PC-3 (cell line): ENCODE results near the gene CD6.

ENCODE experiments used
- CTCF ChIP-seq: fragments of 300-600 bp; sonication (generic); conservative IDR thresholded peaks from 2 replicates; pipeline ENCODE4 v1.5.1; 2017; ENCODE audit warnings: antibody characterized with exemption, low read depth, mild to moderate bottlenecking, low read length
- EZH2 ChIP-seq: fragments of 300-600 bp; sonication (generic); IDR thresholded peaks from one replicate; pipeline ENCODE4 v1.6.1; 2017; ENCODE audit warnings: antibody characterized with exemption, mild to moderate bottlenecking, low read length; ENCODE audit not compliant: unreplicated experiment

- no peak for TF ChIP-seq CTCF
- no peak for TF ChIP-seq EZH2
Measured at GRCh38 chr11:60977224-60977623, 5.7 kb downstream of the CD6 start.
